ENCODE results near the gene ALMS1.

Gene ALMS1

GRCh38 chr2:73402386-73403103 lies 16.9 kb downstream of the ALMS1 start:
- H3K27me3 ChIP-seq = no peaks in the 10 kb centered on the region
- H3K4me2 ChIP-seq = no peak overlapping the region
- TF ChIP-seq Cebpa-rat (IDR thresholded peaks at IDR 0.05) = no peak
- no peak overlapping the region for H3K27ac ChIP-seq
- peaks cover 60% of the 10 kb centered on the region for H3K9me3 ChIP-seq
- H3K4me3 ChIP-seq = no peak overlapping the region
- peaks cover 49% of the 10 kb centered on the region for H3K36me3 ChIP-seq
- H4K20me1 ChIP-seq = no peaks in the 10 kb centered on the region
- no peak overlapping the region for H3K9ac ChIP-seq
- H3K4me1 ChIP-seq = no peaks in the 10 kb centered on the region

DNA sequence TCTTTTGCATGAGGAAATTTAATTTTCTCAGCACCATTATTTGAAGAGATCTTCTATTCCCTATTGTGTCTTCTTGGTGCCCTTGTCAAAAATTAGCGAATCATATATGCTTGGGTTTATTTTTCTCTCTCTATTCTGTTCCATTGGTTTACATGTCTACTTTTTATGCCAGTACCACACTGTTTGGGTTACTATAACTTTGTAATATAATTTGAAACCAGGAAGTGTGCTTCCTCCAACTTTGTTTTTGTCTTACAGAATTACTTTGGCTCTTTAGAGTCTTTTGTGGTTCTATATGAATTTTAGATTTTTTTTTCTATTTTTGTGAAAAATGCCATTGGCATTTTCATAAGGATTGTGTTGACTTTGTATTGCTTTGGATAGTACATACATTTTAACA lies 17.6 kb downstream of the ALMS1 start:
- 0 out of 2 replicates have a peak, but pooled peaks cover 4% of the 10 kb centered on the region for H4K20me1 ChIP-seq
- peaks cover 53% of the 10 kb centered on the region for H3K9me3 ChIP-seq
- no peak overlapping the region for H3K27ac ChIP-seq
- no peak overlapping the region for H3K4me2 ChIP-seq
- no peaks in the 10 kb centered on the region for H3K4me1 ChIP-seq
- H3K4me3 ChIP-seq = no peak overlapping the region
- peaks cover 44% of the 10 kb centered on the region for H3K36me3 ChIP-seq
- TF ChIP-seq Cebpa-rat (IDR thresholded peaks at IDR 0.05) = no peak
- no peak overlapping the region for H3K9ac ChIP-seq
- H3K27me3 ChIP-seq = no peaks in the 10 kb centered on the region

GRCh38 chr2:73404409-73404808 lies 18.8 kb downstream of the ALMS1 start:
- Histone ChIP-seq H4K20me1 (0 out of 2 replicates have a peak, but pooled peaks cover 8% of the 10 kb centered on the region), H3K27me3 (no peaks in the 10 kb centered on the region), H3K9me3 (peaks cover 43% of the 10 kb centered on the region), H3K27ac (no peak overlapping the region), H3K36me3 (peaks cover 46% of the 10 kb centered on the region), H3K9ac (no peak overlapping the region), H3K4me1 (no peaks in the 10 kb centered on the region), H3K4me2 (no peak overlapping the region), H3K4me3 (no peak overlapping the region)
- TF ChIP-seq Cebpa-rat (IDR thresholded peaks at IDR 0.05) = no peak

- Histone ChIP-seq H3K4me3 (no peak overlapping the region), H4K20me1 (0 out of 2 replicates have a peak, but pooled peaks cover 8% of the 10 kb centered on the region), H3K27me3 (no peaks in the 10 kb centered on the region), H3K4me1 (no peaks in the 10 kb centered on the region), H3K27ac (no peak overlapping the region), H3K9ac (no peak overlapping the region), H3K36me3 (peaks cover 51% of the 10 kb centered on the region), H3K9me3 (peaks cover 52% of the 10 kb centered on the region), H3K4me2 (no peak overlapping the region)
- TF ChIP-seq Cebpa-rat (IDR thresholded peaks at IDR 0.05) = no peak
Observed at GRCh38 chr2:73406996-73407395, 21.4 kb downstream of the ALMS1 start.

DNA sequence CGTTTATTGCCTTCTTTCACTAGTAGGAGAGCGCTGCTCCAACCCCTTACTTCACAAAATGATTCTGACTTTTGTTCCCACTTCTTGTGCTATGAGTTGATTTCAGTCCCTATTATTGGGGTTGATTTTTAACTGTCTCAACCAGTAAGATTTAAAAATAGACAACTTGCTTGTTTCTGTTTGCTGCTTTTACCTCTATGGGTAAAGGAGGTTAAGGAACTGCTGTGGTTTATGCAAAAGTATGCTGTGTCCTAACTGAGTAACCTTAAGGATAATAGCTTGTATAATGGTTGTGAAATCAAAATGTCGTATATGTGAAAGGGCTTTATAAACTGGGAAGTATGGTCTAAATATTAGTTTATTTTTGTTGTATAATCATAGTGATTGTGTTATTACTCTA lies 22.6 kb downstream of the ALMS1 start:
- no peak overlapping the region for H3K4me3 ChIP-seq
- no peak for TF ChIP-seq Cebpa-rat (IDR thresholded peaks at IDR 0.05)
- H3K9ac ChIP-seq = no peak overlapping the region
- H3K27ac ChIP-seq = no peak overlapping the region
- peaks cover 45% of the 10 kb centered on the region for H3K36me3 ChIP-seq
- no peaks in the 10 kb centered on the region for H3K27me3 ChIP-seq
- peaks cover 40% of the 10 kb centered on the region for H3K9me3 ChIP-seq
- H4K20me1 ChIP-seq = 0 out of 2 replicates have a peak, but pooled peaks cover 8% of the 10 kb centered on the region
- H3K4me1 ChIP-seq = no peaks in the 10 kb centered on the region
- no peak overlapping the region for H3K4me2 ChIP-seq

GRCh38 chr2:73414696-73415095 lies 29.1 kb downstream of the ALMS1 start:
- no peak overlapping the region for H3K4me2 ChIP-seq
- peaks cover 26% of the 10 kb centered on the region for H3K36me3 ChIP-seq
- no peak overlapping the region for H3K27ac ChIP-seq
- TF ChIP-seq Cebpa-rat (IDR thresholded peaks at IDR 0.05) = no peak
- no peaks in the 10 kb centered on the region for H3K4me1 ChIP-seq
- H3K9ac ChIP-seq = no peak overlapping the region
- peaks cover 16% of the 10 kb centered on the region for H3K9me3 ChIP-seq
- H4K20me1 ChIP-seq = no peaks in the 10 kb centered on the region
- H3K27me3 ChIP-seq = no peaks in the 10 kb centered on the region
- no peak overlapping the region for H3K4me3 ChIP-seq

GRCh38 chr2:73415906-73416305 lies 30.3 kb downstream of the ALMS1 start:
- TF ChIP-seq Cebpa-rat (IDR thresholded peaks at IDR 0.05) = no peak
- H3K4me3 ChIP-seq = no peak overlapping the region
- H3K27me3 ChIP-seq = no peaks in the 10 kb centered on the region
- H3K9ac ChIP-seq = no peak overlapping the region
- no peak overlapping the region for H3K27ac ChIP-seq
- H3K4me2 ChIP-seq = no peak overlapping the region
- H3K4me1 ChIP-seq = no peaks in the 10 kb centered on the region
- peaks cover 3% of the 10 kb centered on the region; the same call in 1 of the 2 replicates for H3K9me3 ChIP-seq
- H3K36me3 ChIP-seq = peaks cover 25% of the 10 kb centered on the region
- H4K20me1 ChIP-seq = no peaks in the 10 kb centered on the region

DNA sequence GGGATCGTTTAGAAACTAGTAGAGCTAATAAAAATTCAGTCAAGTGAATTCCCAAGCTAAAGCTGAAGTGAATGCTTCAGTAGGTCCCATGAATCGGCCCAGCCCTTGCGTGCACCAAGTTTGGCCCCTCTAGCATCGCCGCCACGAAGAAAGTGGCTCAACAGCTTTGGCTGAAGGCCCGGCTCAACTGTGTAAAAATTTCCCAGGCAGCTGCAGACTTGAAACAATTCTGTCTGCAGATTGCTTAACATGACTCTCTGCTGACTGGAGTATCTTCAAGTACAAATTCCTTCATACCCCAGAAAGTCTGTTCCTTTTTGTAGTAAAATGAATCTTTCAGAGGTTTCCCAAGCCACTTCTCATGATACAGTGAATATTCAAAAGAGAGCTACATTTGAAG lies 32.7 kb downstream of the ALMS1 start:
- Histone ChIP-seq H3K4me3 (no peak overlapping the region), H3K27me3 (no peaks in the 10 kb centered on the region), H3K9me3 (no peaks in the 10 kb centered on the region), H4K20me1 (no peaks in the 10 kb centered on the region), H3K36me3 (peaks cover 31% of the 10 kb centered on the region), H3K27ac (no peak overlapping the region), H3K9ac (no peak overlapping the region), H3K4me2 (no peak overlapping the region), H3K4me1 (no peaks in the 10 kb centered on the region)
- no peak for TF ChIP-seq Cebpa-rat (IDR thresholded peaks at IDR 0.05)

DNA sequence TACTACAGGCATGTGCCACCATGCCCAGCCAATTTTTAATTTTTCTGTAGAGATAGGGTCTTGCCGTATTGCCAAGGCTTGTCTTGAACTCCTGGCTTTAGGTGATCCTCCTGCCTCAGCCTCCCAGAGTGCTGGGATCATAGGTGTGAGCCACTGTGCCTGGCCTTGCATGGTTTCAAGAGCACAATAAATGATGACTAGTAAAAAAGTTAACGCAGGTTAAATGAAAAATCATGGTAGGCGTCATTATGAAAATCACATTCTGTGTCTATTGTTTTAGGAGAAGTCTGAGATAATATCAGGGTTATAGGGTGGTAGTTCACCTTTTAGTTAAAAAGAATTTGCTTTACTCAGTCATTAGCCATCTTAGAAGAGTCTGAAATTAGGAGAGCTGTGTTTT lies 38.3 kb downstream of the ALMS1 start:
- no peak overlapping the region for H3K4me3 ChIP-seq
- H4K20me1 ChIP-seq = no peaks in the 10 kb centered on the region
- peaks cover 67% of the 10 kb centered on the region for H3K36me3 ChIP-seq
- no peaks in the 10 kb centered on the region for H3K9me3 ChIP-seq
- no peaks in the 10 kb centered on the region for H3K27me3 ChIP-seq
- TF ChIP-seq Cebpa-rat (IDR thresholded peaks at IDR 0.05) = no peak
- H3K4me1 ChIP-seq = no peaks in the 10 kb centered on the region
- H3K4me2 ChIP-seq = no peak overlapping the region
- no peak overlapping the region for H3K27ac ChIP-seq
- no peak overlapping the region for H3K9ac ChIP-seq

DNA sequence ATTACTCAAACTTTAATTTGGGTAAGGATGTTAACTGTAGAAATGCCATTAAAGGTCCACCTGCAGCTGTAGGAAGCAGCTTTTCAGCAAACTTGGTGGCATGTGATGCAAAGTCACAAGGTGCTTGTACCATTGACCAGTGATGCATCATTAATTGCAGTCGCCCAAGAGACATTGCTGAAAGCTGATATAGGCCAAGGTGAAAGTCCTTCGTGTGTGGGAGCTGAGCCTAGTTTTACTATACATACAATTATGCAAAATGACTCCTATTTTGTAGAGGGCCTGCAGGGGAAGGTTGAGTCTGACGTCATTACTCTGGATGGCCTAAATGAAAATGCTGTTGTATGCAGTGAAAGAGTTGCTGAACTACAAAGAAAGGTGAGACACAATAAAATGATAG lies 40.5 kb downstream of the ALMS1 start:
- Histone ChIP-seq H3K27me3 (no peaks in the 10 kb centered on the region), H3K36me3 (peaks cover 53% of the 10 kb centered on the region), H3K9me3 (no peaks in the 10 kb centered on the region), H3K4me2 (no peak overlapping the region), H3K4me1 (no peaks in the 10 kb centered on the region), H3K27ac (no peak overlapping the region), H3K9ac (no peak overlapping the region), H3K4me3 (no peak overlapping the region), H4K20me1 (no peaks in the 10 kb centered on the region)
- TF ChIP-seq Cebpa-rat (IDR thresholded peaks at IDR 0.05) = no peak

Data from BLaER1 (cell line).